MM.1S (cell line): ENCODE data around the gene HPSE.
"Not testable (repeated sequence)": the region's sequence is repeated elsewhere in the genome, so short reads cannot be mapped to it uniquely, and the experiment has no call there.

Source experiments
- CTCF ChIP-seq: fragments of 300-600 bp; sonication (generic); IDR thresholded peaks from 2 replicates; pipeline ENCODE4 v1.5.1; 2016; ENCODE audit warnings: antibody characterized with exemption, low read length, mixed read lengths
- EZH2 ChIP-seq: fragments of 300-600 bp; sonication (generic); optimal IDR thresholded peaks from 2 replicates; pipeline ENCODE3; 2017; ENCODE audit warnings: low read depth, mild to moderate bottlenecking, antibody characterized with exemption, low read length, mixed read lengths

GRCh38 chr4:83273926-83274325 is 60.7 kb downstream of the HPSE start:
- not testable (repeated sequence) for TF ChIP-seq CTCF, EZH2
